Loucy (cell line): Measurements from ENCODE around the gene VAMP4.

Experiments
- CTCF ChIP-seq: fragments of 200-600 bp; sonication (generic); conservative IDR thresholded peaks from 2 replicates; pipeline ENCODE4 v1.5.1; 2014; ENCODE audit warnings: mild to moderate bottlenecking, antibody characterized with exemption, low read length
- EZH2phosphoT487 ChIP-seq: fragments of 200-600 bp; IDR thresholded peaks from 2 replicates; pipeline ENCODE4 v1.6.1; 2018; ENCODE audit warnings: antibody characterized with exemption, mild to moderate bottlenecking, moderate library complexity, borderline replicate concordance

- TF ChIP-seq CTCF: no peak
- TF ChIP-seq EZH2phosphoT487: no peak
Measured at GRCh38 chr1:171730052-171730451, 11.8 kb downstream of the VAMP4 start.
